Endothelial cell of umbilical vein (primary cell): ENCODE data around the gene SLC35B2. TPM values are rescaled to one million over a fixed set of nuclear protein-coding genes. Genes with fewer than 3 reads are reported as not detected.

ENCODE experiments used
- BruUV-seq: library from RNA; stranded (reverse); fragments of 400-500 nt; replicated peaks from 2 replicates; lab custom pipeline; 2021; lab: Mats Ljungman, UMichigan
- CTCF ChIA-PET: fragments of 300-600, 350-600 bp; sonication (Branson Sonifier 250); formaldehyde crosslinking; loops from one replicate; lab custom pipeline; 2021; ENCODE audit warnings: antibody characterized with exemption, inconsistent platforms; lab: Charles Lee
- POLR2A ChIA-PET: fragments of 300-600, 350-600 bp; sonication (Branson Sonifier 250); formaldehyde crosslinking; loops from one replicate; lab custom pipeline; 2021; ENCODE audit warnings: antibody characterized with exemption, inconsistent platforms; lab: Charles Lee
- DNase-seq: peaks from one replicate; pipeline ENCODE4 v3.0.0-alpha.2; 2011; ENCODE audit warnings: low read depth, low spot score
- FAIRE-seq: peaks from 2 replicates; lab custom pipeline; 2011; peaks lifted over from hg19 to GRCh38; lab: Jason Lieb, UNC
- H2AFZ ChIP-seq: 2 replicates; pipeline ENCODE4 v1.6.0; 2012; ENCODE audit warnings: low read depth, low read length, control low read depth, inconsistent platforms
- H3K27ac ChIP-seq: 2 replicates; pipeline ENCODE4 v1.5.1; 2011; ENCODE audit warnings: low read depth, mild to moderate bottlenecking, control low read depth, low read length, moderate library complexity; ENCODE audit not compliant: insufficient read depth
- H3K27me3 ChIP-seq, 2 experiments: 2 replicates each; pipeline versions ENCODE4 v1.6.0 to v1.6.1; 2011; ENCODE audit warnings: low read length in 2 of 2, mixed read lengths in 1 of 2; ENCODE audit not compliant: control insufficient read depth in 2 of 2, insufficient read depth in 2 of 2
- H3K36me3 ChIP-seq, 2 experiments: 2 replicates in 1 of 2; 3 replicates in 1 of 2; pipeline ENCODE4 v1.5.1; 2011; ENCODE audit warnings: low read length in 2 of 2, mild to moderate bottlenecking in 1 of 2, moderate library complexity in 1 of 2; ENCODE audit not compliant: control insufficient read depth in 2 of 2, insufficient read depth in 2 of 2; ENCODE audit errors: extremely low read depth in 1 of 2
- H3K4me1 ChIP-seq: 3 replicates; pipeline ENCODE4 v1.5.1; 2011; ENCODE audit warnings: mild to moderate bottlenecking, low read length; ENCODE audit not compliant: control insufficient read depth, insufficient read depth; ENCODE audit errors: extremely low read depth
- H3K4me2 ChIP-seq: 2 replicates; pipeline ENCODE4 v1.6.1; 2011; ENCODE audit warnings: low read length, control low read depth, mixed read lengths; ENCODE audit not compliant: insufficient read depth
- H3K4me3 ChIP-seq, 3 experiments: fragments of 200-600 bp in 1 of 3; sonication (generic), shearing (Covaris generic) in 1 of 3; replicated peaks in 1 of 3; 2 replicates each; pipeline ENCODE4 v1.5.1; 2011 to 2016; ENCODE audit warnings: control low read depth in 3 of 3, low read length in 3 of 3, mild to moderate bottlenecking in 2 of 3, inconsistent platforms in 1 of 3, low read depth in 1 of 3, moderate library complexity in 1 of 3; ENCODE audit not compliant: insufficient read depth in 1 of 3
- H3K79me2 ChIP-seq: 2 replicates; pipeline ENCODE4 v1.6.0; 2012; ENCODE audit warnings: low read length, inconsistent platforms; ENCODE audit not compliant: control insufficient read depth, insufficient read depth
- H3K9ac ChIP-seq: replicated peaks from 2 replicates; pipeline ENCODE3; 2011; ENCODE audit warnings: low read length, control low read depth; ENCODE audit not compliant: insufficient read depth; ENCODE audit errors: extremely low read depth
- H3K9me1 ChIP-seq: replicated peaks from 3 replicates; pipeline ENCODE4 v1.6.0; 2011; ENCODE audit warnings: mild to moderate bottlenecking, low read length; ENCODE audit not compliant: control insufficient read depth, insufficient read depth; ENCODE audit errors: extremely low read depth
- H3K9me3 ChIP-seq: replicated peaks from 2 replicates; pipeline ENCODE4 v1.5.1; 2012; ENCODE audit warnings: low read length, inconsistent platforms; ENCODE audit not compliant: control insufficient read depth, insufficient read depth
- H4K20me1 ChIP-seq: replicated peaks from 2 replicates; pipeline ENCODE3; 2011; ENCODE audit warnings: mild to moderate bottlenecking, low read length; ENCODE audit not compliant: control insufficient read depth, insufficient read depth; ENCODE audit errors: extremely low read depth
- EZH2 ChIP-seq: IDR thresholded peaks from 2 replicates; pipeline ENCODE4 v1.6.1; 2012; ENCODE audit warnings: borderline replicate concordance, low read depth, mild to moderate bottlenecking, moderate library complexity, low read length, inconsistent platforms; ENCODE audit not compliant: severe bottlenecking
- FOS ChIP-seq: IDR thresholded peaks from 2 replicates; pipeline ENCODE4 v1.6.1; 2011; ENCODE audit warnings: mild to moderate bottlenecking, low read length, moderate library complexity, borderline replicate concordance; ENCODE audit not compliant: insufficient read depth
- GATA2 ChIP-seq: IDR thresholded peaks from 2 replicates; pipeline ENCODE4 v1.7.0; 2011; ENCODE audit warnings: low read depth, mild to moderate bottlenecking, moderate library complexity, mixed read lengths, low read length; ENCODE audit not compliant: insufficient read length, insufficient read depth
- JUN ChIP-seq: IDR thresholded peaks from 2 replicates; pipeline ENCODE4 v1.6.1; 2011; ENCODE audit warnings: borderline replicate concordance, low read depth; ENCODE audit not compliant: insufficient read length, insufficient read depth
- MYC ChIP-seq: IDR thresholded peaks from one replicate; pipeline ENCODE4 v1.6.1; 2011; ENCODE audit warnings: mild to moderate bottlenecking, low read depth, low read length
- POLR2A ChIP-seq: IDR thresholded peaks from 2 replicates; pipeline ENCODE4 v1.6.1; 2012; ENCODE audit warnings: low read depth, mild to moderate bottlenecking, control low read depth, low read length
- POLR2AphosphoS5 ChIP-seq: IDR thresholded peaks from 2 replicates; pipeline ENCODE4 v1.6.1; 2012; ENCODE audit warnings: low read depth, mild to moderate bottlenecking, control low read depth, low read length, moderate library complexity; ENCODE audit not compliant: insufficient read depth
- dilution Hi-C: fragments of 300-500 bp; cut with MboI; formaldehyde crosslinking; loops from one replicate; pipeline ENCODE4 v1.15.0; 2019; ENCODE audit warnings: low sequenced_read_pairs; ENCODE audit not compliant: extremely low pct_ligation_motif_present
- intact Hi-C: fragments of 100-400 bp; cut with micrococcal nuclease; formaldehyde crosslinking; loops from one replicate; pipeline ENCODE4 v1.10.0; 2022
- polyA plus RNA-seq, 4 experiments: library from polyadenylated mRNA; depleted of rRNA in 3 of 4; stranded (reverse) in 3 of 4; unstranded in 1 of 4; fragments of >200 nt; gene quantifications; 2 replicates each; pipeline versions ENCODE4 v1.2.1 to v1.2.3, GENCODE V29; 2011 to 2012; ENCODE audit warnings: missing spikeins in 1 of 4
- total RNA-seq: library from RNA; stranded (reverse); gene quantifications from 2 replicates; pipeline ENCODE4 v1.2.3, GENCODE V29; 2021
- TF ChIP-seq, protein P1 (sequence below): IDR thresholded peaks from 2 replicates; pipeline ENCODE4 v1.6.1; 2011; ENCODE audit not compliant: insufficient read depth, insufficient read length
- TF ChIP-seq, protein P2 (sequence below), 2 donors: IDR thresholded peaks; 1 replicate in 1 of 2; 2 replicates in 1 of 2; pipeline ENCODE4 v1.5.1; 2011; ENCODE audit warnings: low read length in 2 of 2, mild to moderate bottlenecking in 2 of 2, moderate library complexity in 2 of 2, control low read depth in 1 of 2, inconsistent platforms in 1 of 2, low read depth in 1 of 2; ENCODE audit not compliant: insufficient read depth in 1 of 2; ENCODE audit errors: extremely low read depth in 1 of 2

The SLC35B2 gene
- total and polyA plus RNA-seq, 2 donors (not counting 3 experiments of a cell fraction or from before 2014, with no cell fraction given) = 53.4 to 112 TPM

DNA sequence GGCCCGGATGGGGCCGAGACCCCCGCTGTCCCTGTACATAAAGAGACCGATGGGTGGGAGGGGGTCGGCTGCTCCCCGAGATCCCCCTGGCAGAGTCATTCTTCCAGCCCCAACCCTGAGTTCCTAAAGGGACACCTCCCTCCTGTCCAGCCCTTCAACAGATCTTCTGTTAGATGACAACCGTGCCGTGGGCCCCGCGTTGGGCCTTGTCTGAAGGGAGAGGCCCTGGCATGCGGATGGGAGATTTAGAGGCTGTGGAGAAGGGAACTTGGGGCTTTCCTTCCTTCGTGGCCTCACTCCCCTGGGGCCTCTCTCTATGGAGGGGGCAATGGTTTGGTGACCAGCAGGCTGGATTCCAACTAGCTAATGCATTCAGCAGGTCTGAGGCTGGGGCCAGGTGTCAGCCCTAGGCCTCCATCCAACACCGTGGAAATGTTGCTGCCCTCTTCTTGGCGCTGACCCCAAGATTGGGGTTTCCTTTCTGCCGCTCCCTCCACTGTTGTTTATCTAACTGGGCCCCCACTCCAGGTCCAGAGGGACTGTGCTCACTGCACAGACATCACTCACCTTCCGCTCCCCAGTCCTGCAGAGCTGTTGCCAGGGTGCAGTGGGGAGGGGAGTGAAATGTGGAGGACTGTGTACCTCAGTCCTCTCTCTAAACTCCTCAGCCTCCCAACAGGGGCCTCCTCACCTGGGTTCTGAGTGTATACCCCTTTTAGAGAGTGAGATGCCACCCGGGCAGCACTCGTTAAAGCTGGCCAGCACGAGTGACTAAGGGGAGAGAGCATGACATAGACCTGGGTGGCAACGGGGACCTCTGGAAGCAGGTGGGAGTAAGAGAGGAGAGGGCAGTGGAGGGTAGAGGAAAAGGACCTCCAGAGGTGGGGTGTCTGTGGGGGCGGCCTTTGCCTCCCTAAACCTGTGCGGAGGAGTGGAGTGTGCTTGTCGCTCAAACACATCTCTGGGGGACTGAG lies 19.6 kb upstream of the SLC35B2 start:
- H3K36me3 ChIP-seq = no peaks in the 10 kb centered on the region
- H3K4me2 ChIP-seq = no peak overlapping the region
- dilution Hi-C loops = no loop called here
- H3K4me1 ChIP-seq = no peaks in the 10 kb centered on the region
- CTCF ChIA-PET = interaction anchor here (1.1 to 3.0 kb wide), 8 partner anchors 9 to 61 kb away, joined by 3 to 12 read pairs (median 6); partner anchors contain the start of gene AARS2
- no peak overlapping the region for H3K9ac ChIP-seq
- H3K27ac ChIP-seq = no peak overlapping the region
- H3K4me3 ChIP-seq = no peak overlapping the region
- H3K9me3 ChIP-seq = no peaks in the 10 kb centered on the region
- no TSS peak for BruUV-seq
- no peak for TF ChIP-seq EZH2
- TF ChIP-seq, protein P1, sequence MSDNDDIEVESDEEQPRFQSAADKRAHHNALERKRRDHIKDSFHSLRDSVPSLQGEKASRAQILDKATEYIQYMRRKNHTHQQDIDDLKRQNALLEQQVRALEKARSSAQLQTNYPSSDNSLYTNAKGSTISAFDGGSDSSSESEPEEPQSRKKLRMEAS = no peak
- no peak for TF ChIP-seq MYC
- no peak for TF ChIP-seq FOS
- TF ChIP-seq POLR2A = no peak
- TF ChIP-seq, protein P2, sequence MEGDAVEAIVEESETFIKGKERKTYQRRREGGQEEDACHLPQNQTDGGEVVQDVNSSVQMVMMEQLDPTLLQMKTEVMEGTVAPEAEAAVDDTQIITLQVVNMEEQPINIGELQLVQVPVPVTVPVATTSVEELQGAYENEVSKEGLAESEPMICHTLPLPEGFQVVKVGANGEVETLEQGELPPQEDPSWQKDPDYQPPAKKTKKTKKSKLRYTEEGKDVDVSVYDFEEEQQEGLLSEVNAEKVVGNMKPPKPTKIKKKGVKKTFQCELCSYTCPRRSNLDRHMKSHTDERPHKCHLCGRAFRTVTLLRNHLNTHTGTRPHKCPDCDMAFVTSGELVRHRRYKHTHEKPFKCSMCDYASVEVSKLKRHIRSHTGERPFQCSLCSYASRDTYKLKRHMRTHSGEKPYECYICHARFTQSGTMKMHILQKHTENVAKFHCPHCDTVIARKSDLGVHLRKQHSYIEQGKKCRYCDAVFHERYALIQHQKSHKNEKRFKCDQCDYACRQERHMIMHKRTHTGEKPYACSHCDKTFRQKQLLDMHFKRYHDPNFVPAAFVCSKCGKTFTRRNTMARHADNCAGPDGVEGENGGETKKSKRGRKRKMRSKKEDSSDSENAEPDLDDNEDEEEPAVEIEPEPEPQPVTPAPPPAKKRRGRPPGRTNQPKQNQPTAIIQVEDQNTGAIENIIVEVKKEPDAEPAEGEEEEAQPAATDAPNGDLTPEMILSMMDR (IDR thresholded peaks at IDR 0.05; ENCODE audit: extremely low read depth in 1 of 2, insufficient read depth in 1 of 2, low read depth in 1 of 2, low read length in 2 of 2) = no peak
- no peak for TF ChIP-seq JUN
- no peak for TF ChIP-seq POLR2AphosphoS5
- no peak for TF ChIP-seq GATA2
- intact Hi-C loops = no loop called here
- no peak for DNase-seq
- POLR2A ChIA-PET = no interaction called here
- H2AFZ ChIP-seq = no peak overlapping the region
- FAIRE-seq = no peak
- H3K79me2 ChIP-seq = no peaks in the 10 kb centered on the region
- no peaks in the 10 kb centered on the region for H3K9me1 ChIP-seq
- peaks cover 19 to 34% of the 10 kb centered on the region in 2 experiments for H3K27me3 ChIP-seq
- H4K20me1 ChIP-seq = no peaks in the 10 kb centered on the region
